Neural progenitor cell (in vitro differentiated cells): ENCODE results near the gene FNDC11.
"Not testable (repeated sequence)": the region's sequence is repeated elsewhere in the genome, so short reads cannot be mapped to it uniquely, and the experiment has no call there.

Experiments used
- CTCF ChIP-seq: fragments of 200-600 bp; sonication (generic); IDR thresholded peaks from 2 replicates; pipeline ENCODE4 v1.5.1; 2017; ENCODE audit warnings: antibody characterized with exemption, mild to moderate bottlenecking
- EZH2 ChIP-seq: fragments of 200-600 bp; sonication (generic); IDR thresholded peaks from 2 replicates; pipeline ENCODE4 v1.6.1; 2017; ENCODE audit warnings: antibody characterized with exemption, mild to moderate bottlenecking, moderate library complexity

DNA sequence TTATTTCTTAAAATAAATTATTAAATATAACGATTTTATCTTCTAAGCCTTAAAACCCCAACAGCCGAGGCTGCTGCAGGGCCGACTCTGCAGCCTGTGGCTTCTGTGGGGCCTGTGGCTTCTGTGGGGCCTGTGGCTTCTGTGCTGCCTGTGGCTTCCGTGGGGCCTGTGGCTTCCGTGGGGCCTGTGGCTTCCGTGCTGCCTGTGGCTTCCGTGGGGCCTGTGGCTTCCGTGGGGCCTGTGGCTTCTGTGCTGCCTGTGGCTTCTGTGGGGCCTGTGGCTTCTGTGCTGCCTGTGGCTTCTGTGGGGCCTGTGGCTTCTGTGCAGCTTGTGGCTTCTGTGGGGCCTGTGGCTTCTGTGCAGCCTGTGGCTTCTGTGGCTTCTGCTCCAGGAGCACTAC, 47.7 kb downstream of the FNDC11 start:
- not testable (repeated sequence) for TF ChIP-seq CTCF, EZH2
